Stimulated activated CD8-positive, alpha-beta memory T cell treated with anti-CD3 and anti-CD28 coated beads, Interleukin-15, amount 100 ng/mL, for 24 hours (primary cell): Measurements from ENCODE around the gene ACO2.
"Not testable (repeated sequence)": the region's sequence is repeated elsewhere in the genome, so short reads cannot be mapped to it uniquely, and the experiment has no call there.

Experiments
- DNase-seq: peaks from one replicate; pipeline ENCODE4 v3.0.0-alpha.2; 2020; ENCODE audit warnings: low read depth

Gene ACO2

DNA sequence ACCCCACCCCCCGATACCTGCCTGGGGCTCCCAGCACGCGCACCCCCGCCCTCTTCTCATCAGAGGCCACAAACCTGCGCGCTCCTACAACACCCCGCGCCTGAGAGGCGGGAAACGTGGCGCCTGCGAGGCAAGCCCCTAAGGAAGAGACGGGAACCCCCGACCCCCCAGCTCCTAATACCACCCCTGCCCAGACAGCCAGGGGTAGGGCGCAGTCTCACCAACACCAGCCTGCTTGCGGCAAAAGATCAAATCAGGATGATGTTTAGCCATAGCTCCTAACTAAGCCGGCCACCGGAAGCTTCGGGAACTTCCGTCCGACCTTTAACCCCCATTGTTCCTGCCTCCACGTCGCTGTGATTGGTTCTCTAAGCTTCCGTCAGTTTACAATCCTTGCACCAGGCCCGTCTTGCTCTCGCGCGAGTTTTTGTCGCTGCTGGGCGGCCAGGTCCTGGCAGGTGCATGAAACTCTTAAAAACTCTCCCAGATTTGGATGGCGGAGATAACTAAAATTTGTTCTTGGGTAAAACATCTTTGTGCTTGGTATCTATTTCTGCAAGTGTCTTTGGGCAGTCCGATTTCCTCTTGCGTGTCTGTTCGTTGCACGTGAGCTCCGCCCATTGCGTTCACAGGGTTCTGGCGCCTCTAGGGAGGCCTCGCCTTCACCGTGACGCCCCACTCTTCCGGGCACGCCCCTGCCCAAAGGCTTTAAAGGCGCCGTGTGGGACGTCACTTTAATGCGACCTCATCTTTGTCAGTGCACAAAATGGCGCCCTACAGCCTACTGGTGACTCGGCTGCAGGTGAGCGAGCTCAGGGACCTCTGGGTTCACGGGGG lies at the start of gene ACO2, which contains the start of gene PHF5A:
TSS of gene ACO2 (plus strand) at position 737 of the 837 bp plus-strand sequence. CDS start at position 767, 30 bp downstream.
TSS of gene PHF5A (minus strand) at position 312 of the 837 bp plus-strand sequence. CDS start at position 273, 39 bp downstream.
- peak; percentile 99 for DNase-seq

DNA sequence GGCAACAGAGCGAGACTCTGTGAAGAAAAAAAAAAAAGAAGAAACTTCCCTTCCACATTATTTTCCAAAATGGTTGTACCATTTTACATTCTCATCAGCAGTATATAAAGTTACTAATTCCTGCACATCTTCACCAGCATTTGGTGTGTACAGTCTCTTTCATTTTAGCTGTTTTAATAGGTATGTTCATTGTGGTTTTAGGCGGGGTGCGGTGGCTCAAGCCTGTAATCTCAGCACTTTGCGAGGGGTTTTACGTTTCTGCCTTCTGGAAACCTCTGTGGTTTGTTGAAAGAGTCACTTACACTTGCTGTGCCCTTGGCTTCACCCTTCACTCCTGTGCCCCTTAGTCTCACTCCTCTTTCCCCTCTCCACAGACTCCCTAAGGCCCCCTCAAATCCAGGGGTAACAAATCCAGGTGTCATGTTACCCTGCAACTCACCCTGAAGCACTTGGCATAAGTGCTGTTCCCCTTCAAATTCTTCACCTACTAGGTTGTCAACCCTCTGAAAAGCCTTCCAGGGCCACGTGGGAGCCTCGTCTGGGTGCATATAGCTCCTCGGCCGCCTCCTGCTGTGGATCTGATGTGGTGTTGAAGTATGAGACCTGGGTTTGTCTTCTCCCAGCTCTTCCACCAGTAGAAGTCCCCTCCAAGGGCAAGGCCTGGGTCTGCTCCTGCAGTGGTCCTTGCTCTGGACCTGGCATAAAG lies 43.1 kb upstream of the ACO2 start:
- DNase-seq, result no peak

DNA sequence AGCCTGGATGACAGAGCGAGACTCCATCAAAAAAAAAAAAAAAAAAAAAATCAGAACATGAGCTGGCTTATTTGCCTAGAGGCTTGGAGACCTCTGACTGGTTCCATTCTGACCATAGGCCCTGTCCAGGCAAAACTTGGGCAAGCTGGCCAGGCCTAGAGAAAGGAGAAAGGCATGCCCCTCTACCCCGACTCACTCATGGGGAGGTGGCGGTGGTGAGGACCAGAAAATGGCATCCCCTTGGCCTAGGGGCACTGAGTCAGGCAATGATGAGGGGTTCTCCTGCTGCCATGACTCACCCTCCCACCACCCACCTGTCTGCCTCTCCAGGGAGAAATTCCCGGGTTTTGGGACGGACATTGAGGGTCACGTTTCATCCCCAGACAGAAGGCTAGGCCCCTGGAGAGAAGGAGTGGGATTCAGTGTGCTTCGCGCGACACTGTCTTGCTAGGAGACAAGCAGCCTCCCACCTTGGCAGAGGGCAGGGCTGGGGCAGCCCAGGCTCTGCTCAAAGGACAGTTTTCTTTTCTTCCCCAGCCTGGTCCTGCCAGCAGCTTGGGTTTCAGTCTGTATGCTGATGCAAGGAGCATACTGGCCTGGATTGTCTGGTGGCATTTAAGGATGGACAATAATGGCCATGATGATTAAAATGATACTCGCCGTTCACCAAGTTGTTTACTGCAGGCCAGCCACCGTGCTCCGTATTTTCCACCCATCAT lies 39.5 kb upstream of the ACO2 start:
- no peak for DNase-seq

DNA sequence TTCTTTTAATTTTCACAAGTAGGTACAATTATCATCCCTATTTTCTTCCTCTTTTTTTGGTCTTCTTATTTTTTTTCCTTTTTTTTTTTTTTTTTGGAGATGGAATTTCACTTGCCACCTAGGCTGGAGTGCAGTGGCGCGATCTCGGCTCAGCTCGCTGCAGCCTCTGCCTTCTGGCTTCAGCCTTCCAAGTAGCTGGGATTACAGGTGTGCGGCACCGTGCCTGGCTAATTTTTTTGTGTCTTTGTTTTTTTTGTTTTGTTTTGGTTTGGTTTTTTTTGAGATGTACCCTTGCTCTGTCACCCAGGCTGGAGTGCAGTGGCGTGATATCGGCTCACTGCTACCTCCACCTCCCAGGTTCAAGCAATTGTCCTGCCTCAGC lies 39.0 kb upstream of the ACO2 start:
- DNase-seq, result no peak

DNA sequence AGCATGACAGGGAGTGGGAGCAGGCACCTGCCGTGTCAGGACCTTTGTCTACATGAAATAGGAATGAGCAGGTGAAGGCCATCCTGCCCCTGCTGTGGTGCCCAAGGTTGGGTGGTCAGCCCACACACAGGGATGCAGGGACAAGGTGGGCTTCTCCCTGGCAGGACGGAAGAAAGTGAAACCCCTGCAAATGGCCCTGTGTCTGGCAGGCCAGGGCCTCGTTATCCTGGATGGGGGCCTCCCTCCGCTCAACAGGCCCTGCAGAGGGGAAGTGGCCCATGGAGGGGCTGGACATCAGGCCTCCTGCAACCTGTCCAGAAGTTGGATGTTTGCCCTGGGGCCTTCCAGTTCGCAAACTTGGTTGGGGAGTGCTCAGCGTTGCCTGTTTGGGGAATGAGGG lies 37.3 kb upstream of the ACO2 start:
- DNase-seq, result no peak

DNA sequence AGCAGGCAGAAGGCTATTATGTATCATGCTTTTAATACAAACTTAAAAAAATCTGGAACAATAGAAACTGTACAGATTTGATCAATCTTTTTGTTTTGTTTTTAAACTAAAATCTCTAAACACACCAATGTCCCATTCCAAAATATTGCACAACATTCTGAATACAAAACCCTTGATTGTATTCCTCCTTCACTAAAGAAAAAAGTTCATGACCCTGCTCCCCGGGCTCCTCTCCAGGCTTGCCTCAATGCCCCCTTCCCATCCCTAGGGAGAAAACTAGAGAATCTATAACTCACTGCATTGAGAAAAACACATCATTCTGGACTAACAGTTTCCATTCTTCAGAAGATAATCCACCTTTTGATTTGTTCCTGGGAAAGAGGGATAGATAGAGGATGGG lies 35.4 kb upstream of the ACO2 start:
- not testable (repeated sequence) for DNase-seq

DNA sequence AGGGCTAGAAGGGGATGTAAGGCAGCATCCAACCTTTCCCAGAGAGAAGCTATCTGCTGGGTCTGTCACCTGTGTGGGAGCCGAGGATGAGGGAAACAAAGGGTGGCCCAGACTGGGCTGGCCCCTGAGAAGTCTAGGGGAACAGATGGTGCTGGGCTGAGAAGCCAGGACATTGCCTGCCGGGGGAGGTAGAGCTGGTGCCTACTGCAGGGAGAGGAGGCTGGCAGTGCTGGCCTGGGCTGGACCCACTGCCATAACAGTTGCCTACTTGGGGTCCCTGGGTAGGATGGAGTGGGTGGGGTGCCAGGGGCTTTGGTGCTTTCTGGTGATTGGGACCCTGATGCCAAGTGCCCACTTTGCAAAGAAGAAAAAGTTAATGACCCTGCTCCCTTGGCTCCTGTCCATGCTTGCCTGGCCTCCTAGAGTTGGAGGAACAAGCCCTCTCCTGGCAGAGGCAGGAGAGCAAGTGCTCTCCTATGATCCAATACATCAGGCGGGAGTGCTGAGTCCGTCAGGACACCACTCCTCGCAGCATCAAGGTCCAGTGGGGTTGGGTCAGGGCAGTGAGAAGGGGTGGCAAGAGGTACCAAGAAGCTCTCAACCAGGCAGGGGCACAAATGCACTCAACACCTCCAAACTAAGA lies 34.4 kb upstream of the ACO2 start:
- DNase-seq, result not testable (repeated sequence)

DNA sequence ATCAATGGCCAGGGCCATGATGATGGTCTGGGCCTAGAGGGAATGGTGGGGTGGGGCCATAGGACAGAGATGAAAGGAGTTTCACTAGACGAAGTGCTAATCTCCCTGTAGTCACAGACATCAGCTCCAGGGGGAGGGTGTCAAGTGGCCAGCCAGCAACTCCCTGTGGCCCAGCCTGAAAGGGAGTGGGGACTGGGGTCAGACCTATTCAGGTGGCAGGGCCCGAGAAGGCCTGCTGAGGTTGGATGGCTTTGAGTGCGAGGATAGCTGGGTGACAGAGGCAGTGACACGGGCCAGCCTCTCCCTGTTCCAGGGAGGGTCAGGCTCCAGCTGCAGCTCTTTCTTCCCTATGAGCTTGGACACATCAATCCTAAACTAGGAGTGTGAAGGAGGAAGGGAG lies 33.4 kb upstream of the ACO2 start:
- no peak for DNase-seq

DNA sequence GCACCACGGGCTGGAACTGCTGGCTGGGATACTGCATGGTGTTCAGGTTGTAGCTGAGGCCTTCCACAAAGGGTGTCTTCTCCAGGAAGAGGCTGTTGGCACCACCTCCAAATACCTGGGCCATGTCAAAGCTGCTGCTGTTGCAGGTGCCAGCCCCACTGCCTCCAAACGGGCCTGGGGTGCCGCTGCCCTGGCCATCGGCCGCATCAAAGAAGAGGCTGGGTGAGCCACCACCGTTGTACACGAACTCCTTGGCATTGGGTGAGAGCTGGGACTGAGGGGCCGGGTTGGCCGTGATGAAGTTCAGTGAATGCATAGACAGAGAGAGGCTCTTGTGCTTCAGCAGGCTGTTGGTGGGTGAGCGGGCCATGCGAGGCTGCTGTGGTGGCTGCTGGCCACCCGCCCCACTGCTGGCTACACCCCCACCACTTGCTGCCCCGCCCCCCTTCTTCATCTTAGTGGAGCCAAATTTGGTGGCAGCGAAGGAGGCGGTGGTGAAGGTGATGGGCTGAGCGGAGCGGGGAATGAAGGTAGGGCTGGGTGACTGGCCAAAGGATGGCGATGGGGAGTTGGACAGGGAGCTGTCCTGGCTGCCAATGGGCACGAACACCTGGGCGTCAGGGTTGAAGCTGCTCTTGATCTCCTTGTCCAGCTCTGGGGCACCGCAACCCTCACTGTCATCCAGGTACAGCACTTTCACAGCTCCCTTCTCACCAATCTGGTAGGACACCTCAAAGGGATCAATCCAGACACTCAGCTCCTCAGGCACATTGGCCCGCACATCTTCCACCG lies 32.4 kb upstream of the ACO2 start:
- DNase-seq, result no peak

DNA sequence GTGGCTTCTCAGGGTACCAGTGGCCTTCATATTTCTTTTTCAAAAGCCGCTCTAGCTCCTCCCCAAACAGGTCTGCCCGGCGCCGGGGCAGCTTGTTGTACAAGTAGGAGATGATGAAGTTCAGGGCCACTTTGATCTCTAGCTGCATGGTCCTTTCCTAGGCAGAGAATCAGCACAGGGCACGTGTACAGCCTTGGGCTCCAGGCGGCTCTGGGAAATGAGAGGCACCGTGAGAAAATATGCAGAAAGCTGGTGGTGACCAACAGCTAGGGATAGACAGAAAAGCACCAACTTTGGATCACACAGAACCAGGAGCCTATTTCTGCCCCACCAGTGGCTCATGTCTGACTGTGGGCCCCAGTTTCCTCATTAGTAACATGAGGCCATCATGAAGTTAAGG lies 31.7 kb upstream of the ACO2 start:
- no peak for DNase-seq

DNA sequence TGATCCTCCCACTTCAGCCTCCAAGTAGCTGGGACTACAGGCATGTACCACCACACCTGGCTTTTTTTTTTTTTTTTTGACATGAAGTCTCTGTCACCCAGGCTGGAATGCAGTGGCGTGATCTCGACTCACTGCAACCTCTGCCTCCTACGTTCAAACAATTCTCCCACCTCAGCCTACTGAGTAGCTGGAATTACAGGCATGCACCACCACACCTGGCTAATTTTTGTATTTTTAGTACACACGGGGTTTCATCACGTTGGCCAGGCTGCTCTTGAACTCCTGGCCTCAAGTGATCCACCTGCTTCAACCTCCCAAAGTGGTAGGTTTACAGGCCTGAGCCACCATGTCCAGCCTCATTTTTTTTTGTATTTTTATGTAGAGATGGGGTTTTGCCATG lies 28.4 kb upstream of the ACO2 start:
- DNase-seq, result not testable (repeated sequence)

DNA sequence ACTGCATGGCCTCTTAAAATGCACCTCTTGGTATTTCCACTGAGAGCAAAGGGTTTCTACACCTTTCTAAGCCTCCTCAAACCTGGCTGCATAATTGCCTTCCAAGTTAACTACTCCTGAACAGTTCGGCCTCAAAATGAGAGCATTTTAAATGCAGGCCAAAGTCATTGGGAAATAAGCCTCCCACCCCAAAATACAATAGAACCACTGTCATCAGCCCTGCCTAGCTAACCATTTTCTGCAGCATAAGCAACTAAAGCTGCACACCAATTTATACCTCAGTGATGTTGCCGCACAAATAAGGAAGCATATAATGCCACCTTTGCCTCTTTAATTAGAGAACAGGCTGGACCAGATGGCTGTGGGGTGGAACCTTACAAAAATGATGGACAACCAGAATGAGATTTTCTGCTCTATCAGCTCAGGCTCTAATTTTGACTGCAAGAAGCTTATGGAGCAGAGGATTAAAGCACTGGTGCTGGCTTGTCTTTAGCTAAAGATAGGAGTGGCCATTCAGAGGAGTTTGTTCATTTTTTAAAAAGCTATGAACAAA lies 26.6 kb upstream of the ACO2 start:
- no peak for DNase-seq

DNA sequence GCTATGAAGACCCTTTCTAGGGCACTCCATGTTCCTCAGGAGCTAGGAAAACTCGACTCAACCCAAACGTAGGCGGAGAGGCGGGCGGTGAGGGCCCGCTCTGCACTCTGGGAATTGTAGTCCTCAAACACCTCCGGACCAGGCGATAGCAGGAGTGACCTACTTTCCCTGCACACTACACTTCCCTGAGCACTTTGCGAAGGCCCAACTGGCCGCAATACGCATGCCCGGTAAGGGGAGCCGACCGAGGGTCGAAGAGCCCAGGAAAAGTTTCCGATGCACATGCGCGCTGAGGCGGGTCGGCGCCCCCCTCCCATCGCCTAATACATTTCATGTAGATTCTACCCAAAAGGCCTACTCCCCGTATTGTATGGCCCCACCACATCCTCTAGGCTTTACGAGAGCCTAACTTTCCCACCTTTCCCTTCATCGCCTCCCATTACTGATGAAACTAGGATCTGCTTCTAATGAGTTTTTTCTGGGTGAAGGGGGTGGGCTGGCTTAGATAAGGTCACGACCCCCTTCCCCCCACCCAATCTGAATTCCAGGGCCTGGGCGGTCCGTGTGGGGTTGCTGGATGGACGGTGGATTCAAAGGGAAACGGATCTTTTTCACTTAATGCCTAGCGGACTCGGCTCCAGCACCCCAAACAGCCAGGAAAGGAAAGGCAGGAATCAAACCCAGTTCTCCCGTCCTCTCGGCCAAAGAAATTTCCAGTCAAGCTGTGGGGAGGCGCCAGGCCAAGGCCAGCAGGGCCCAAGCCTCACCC lies 24.4 kb upstream of the ACO2 start:
- DNase-seq, result peak; percentile 57

DNA sequence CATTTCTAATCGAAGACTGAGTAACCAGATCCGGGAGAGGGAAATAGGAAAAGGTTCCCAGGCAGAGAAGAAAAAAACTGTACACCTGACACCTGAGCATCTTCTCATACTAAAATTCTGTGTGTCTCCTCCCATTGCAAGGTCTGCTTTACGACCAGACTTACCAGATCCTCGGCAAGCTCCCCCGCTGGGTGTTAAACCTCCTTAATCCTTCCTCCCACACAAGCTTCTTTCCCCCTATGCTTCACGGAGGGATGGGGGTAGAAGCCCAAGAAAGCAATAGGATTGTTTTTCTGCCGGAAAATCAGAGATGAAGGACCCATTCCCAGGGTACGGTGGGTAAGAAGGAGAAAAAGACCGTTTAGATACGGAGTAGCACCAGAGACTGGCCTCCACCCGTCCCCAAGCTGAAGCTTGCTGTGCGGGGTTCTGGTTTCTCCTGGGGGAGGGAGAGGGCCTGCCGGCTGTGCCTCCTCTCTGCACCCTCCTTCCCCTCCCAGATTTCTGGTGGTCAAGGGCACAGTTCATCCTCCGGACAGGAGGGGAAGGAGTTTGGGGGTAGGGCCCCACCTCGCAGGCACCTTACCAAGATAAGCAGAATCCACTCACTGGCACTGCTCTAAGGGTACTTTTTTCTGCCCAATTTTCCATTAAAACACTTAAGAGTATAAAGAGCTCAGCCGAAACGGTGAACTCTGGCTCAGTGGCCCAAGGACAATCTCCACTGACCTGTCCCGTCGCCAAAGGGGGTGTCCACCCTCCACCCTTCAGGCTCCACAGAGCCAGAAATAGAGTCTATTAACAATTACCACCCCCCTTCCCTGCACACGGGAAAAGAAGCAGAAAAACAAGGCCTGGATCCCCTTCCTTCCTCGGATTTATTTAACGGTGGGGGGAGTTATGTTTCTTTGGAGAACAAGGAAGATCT lies 23.5 kb upstream of the ACO2 start:
- DNase-seq, result no peak

DNA sequence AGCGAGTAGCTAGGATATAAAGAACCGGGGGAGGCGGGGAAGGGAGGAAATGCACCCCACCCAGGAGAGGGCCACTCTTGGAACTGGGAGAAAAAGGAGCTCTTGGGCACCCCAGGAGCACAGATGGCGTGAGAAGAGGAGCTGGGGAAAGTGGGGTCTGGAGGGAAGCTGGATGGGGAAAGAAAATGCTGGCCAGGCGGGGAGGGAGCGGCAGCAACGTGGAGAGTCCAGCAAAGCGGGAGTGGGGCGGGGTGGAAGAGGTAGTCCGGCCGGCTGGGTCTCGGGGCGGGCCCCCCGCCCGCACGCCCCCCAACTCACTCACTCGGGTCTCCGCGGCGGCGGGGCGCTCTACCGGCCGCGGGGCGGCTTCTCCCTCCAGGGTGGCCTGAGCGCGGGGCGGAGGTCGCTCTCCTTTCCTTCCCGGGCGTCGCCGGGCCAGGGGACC lies 22.8 kb upstream of the ACO2 start:
- no peak for DNase-seq

DNA sequence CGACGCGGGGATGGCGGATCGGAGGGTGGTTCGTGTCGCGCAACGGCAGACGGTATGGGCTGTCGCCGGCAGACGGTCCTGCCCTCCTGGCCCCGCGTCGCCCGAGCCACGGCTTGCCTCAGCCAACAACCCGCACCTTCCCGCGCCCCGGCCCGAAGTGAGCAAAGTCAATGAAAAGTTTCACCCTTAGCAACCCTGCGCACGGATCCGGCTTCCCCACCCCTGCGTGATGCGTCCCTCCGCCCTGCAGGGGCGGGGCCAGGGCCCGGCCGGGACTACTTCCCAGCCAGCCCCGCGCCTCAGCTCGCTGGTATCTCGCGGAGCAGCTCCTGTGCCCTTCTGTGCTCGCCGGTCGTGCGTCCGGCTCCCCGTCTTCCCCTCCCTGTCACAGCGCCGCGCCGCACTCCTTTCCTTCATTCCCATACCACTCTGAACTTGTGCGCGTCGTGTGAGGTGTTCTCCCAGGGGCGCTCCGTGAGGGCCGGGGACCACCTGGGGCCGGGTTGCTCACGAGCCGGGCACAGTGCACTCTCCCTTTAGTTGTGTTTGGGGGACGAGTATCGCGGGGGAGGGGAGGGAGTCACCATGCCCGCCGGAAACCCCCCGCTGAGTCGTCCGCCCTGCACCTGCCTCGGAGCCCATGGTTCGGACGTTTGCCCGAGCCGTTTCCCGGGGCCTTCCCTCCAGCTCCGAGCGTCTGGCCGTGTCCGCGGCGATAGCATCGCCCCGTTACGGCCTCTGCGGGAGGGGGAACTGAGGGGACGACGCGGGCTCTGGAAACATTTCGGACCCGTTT lies 22.1 kb upstream of the ACO2 start, which contains the start of gene TOB2:
TSS of gene TOB2 (minus strand) at position 163 of the 796 bp plus-strand sequence. CDS start 9,456 bp downstream, outside the sequence.
- peak; percentile 89 for DNase-seq

DNA sequence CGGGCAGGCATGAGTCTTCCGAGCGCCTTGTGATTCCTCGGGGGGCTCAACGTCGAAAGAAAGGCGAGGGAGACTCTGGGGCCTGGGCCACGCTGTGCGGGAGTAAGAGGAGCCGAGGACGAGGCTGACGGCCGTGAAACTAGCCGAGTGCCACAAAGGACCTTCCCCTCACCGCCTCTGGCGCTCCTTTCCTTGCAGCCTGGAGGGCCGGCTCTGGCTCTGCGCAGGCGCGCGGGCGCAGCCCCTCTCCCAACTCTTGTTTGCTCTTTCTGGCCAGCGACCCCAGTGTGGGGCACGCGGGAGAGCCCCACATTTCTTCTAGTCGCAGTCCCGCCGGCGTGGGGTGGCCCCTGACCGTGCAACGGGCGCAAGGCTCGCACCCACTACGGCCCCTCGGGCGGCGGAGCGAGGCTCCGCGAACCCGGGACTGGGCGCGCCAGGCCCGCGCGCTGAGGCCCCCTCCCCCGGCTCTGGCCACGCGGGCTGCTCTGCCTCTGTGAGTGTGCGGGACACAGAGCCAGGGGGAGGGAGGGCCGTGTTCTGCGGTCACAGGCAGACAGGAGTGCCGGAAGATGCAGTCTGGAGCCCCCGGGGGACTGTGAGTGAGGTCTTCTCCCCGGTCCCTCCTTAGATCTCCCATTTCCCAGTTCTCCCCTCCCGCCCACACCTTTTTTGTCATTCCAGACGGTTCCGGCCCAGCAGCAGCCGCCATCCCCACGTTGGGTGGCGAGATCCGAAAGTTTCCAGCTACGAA lies 21.3 kb upstream of the ACO2 start:
- peak; percentile 38 for DNase-seq
